Neuronal stem cell (in vitro differentiated cells): Measurements from ENCODE around the gene WNT11.

Experiments
- DNase-seq: peaks from one replicate; pipeline ENCODE4 v3.0.0-alpha.2; 2013; ENCODE audit warnings: low spot score
- H2AFZ ChIP-seq: one replicate; pipeline ENCODE4 v1.6.1; 2013; ENCODE audit warnings: mild to moderate bottlenecking, low read length, inconsistent platforms
- H2AK5ac ChIP-seq: 2 replicates; pipeline ENCODE4 v1.6.1; 2013; ENCODE audit warnings: low read depth, mild to moderate bottlenecking, inconsistent platforms, low read length, moderate library complexity, mixed read lengths
- H2BK120ac ChIP-seq: 2 replicates; pipeline ENCODE4 v1.6.1; 2013; ENCODE audit warnings: low read depth, mild to moderate bottlenecking, inconsistent platforms, low read length, moderate library complexity, mixed read lengths
- H2BK12ac ChIP-seq: one replicate; pipeline ENCODE4 v1.6.1; 2013; ENCODE audit warnings: low read length, inconsistent platforms
- H2BK15ac ChIP-seq: 2 replicates; pipeline ENCODE4 v1.6.1; 2013; ENCODE audit warnings: mild to moderate bottlenecking, low read length, inconsistent platforms, mixed read lengths
- H2BK5ac ChIP-seq: one replicate; pipeline ENCODE4 v1.6.1; 2013; ENCODE audit warnings: inconsistent platforms, mild to moderate bottlenecking, low read length, moderate library complexity
- H3K14ac ChIP-seq: one replicate; pipeline ENCODE4 v1.6.1; 2013; ENCODE audit warnings: low read length, inconsistent platforms
- H3K18ac ChIP-seq: 2 replicates; pipeline ENCODE4 v1.6.1; 2013; ENCODE audit warnings: low read length, inconsistent platforms
- H3K23ac ChIP-seq: 2 replicates; pipeline ENCODE4 v1.6.1; 2013; ENCODE audit warnings: low read depth, mild to moderate bottlenecking, mixed read lengths, low read length, inconsistent platforms; ENCODE audit not compliant: poor library complexity
- H3K27ac ChIP-seq: replicated peaks from 3 replicates; pipeline ENCODE4 v1.5.1; 2013; ENCODE audit warnings: low read length, inconsistent platforms
- H3K27me3 ChIP-seq, 3 experiments: 2 replicates each; pipeline ENCODE4 v1.6.1; 2013; ENCODE audit warnings: low read length in 3 of 3, mild to moderate bottlenecking in 2 of 3, inconsistent platforms in 1 of 3, low read depth in 1 of 3, mixed read lengths in 1 of 3, moderate library complexity in 1 of 3; ENCODE audit not compliant: control insufficient read depth in 3 of 3, insufficient read depth in 3 of 3
- H3K36me3 ChIP-seq, 2 donors: replicated peaks in 1 of 2; 2 replicates each; pipeline ENCODE4 v1.6.1; 2013; ENCODE audit warnings: low read length in 2 of 2; ENCODE audit not compliant: control insufficient read depth in 2 of 2, insufficient read depth in 2 of 2
- H3K4ac ChIP-seq: 2 replicates; pipeline ENCODE4 v1.6.1; 2013; ENCODE audit warnings: inconsistent platforms, mild to moderate bottlenecking, low read length, moderate library complexity
- H3K4me1 ChIP-seq, 2 donors: 1 replicate in 1 of 2; 2 replicates in 1 of 2; pipeline ENCODE4 v1.6.1; 2013; ENCODE audit warnings: low read length in 2 of 2, low read depth in 1 of 2; ENCODE audit not compliant: control insufficient read depth in 2 of 2, insufficient read depth in 1 of 2
- H3K4me2 ChIP-seq: one replicate; pipeline ENCODE4 v1.6.1; 2013; ENCODE audit warnings: mild to moderate bottlenecking, low read length, inconsistent platforms; ENCODE audit not compliant: insufficient read depth, poor library complexity, severe bottlenecking
- H3K4me3 ChIP-seq, 2 donors: 2 replicates each; pipeline ENCODE4 v1.5.1; 2013; ENCODE audit warnings: low read length in 2 of 2, mild to moderate bottlenecking in 2 of 2, inconsistent platforms in 1 of 2, moderate library complexity in 1 of 2
- H3K79me1 ChIP-seq: one replicate; pipeline ENCODE4 v1.6.1; 2013; ENCODE audit warnings: low read depth, mild to moderate bottlenecking, inconsistent platforms, low read length, moderate library complexity
- H3K9ac ChIP-seq: one replicate; pipeline ENCODE4 v1.6.1; 2013; ENCODE audit warnings: mild to moderate bottlenecking, low read depth, low read length, inconsistent platforms; ENCODE audit not compliant: poor library complexity
- H3K9me3 ChIP-seq, 2 donors: replicated peaks in 1 of 2; 2 replicates each; pipeline versions ENCODE3 to v1.6.1; 2013; ENCODE audit warnings: low read length in 2 of 2, mild to moderate bottlenecking in 2 of 2, inconsistent platforms in 1 of 2, low read depth in 1 of 2, mixed read lengths in 1 of 2, moderate library complexity in 1 of 2; ENCODE audit not compliant: control insufficient read depth in 2 of 2, insufficient read depth in 1 of 2
- H4K8ac ChIP-seq: one replicate; pipeline ENCODE4 v1.6.1; 2013; ENCODE audit warnings: low read depth, mild to moderate bottlenecking, inconsistent platforms, low read length, moderate library complexity
- H4K91ac ChIP-seq: one replicate; pipeline ENCODE4 v1.6.1; 2013; ENCODE audit warnings: low read length, low read depth, mild to moderate bottlenecking, inconsistent platforms; ENCODE audit not compliant: poor library complexity
- WGBS, 2 donors: extraction: QIAGEN DNeasy Blood & Tissue Kit; methylation state at CpG; one replicate each; pipeline ENCODE4 v1.1.7; 2013; ENCODE audit warnings: missing lambda C conversion rate in 2 of 2, mixed read lengths in 1 of 2; ENCODE audit not compliant: insufficient read length in 2 of 2, insufficient replicate concordance in 1 of 2; ENCODE audit errors: extremely low coverage in 2 of 2; 5-methylcytosine and 5-hydroxymethylcytosine counted together

Gene WNT11

DNA sequence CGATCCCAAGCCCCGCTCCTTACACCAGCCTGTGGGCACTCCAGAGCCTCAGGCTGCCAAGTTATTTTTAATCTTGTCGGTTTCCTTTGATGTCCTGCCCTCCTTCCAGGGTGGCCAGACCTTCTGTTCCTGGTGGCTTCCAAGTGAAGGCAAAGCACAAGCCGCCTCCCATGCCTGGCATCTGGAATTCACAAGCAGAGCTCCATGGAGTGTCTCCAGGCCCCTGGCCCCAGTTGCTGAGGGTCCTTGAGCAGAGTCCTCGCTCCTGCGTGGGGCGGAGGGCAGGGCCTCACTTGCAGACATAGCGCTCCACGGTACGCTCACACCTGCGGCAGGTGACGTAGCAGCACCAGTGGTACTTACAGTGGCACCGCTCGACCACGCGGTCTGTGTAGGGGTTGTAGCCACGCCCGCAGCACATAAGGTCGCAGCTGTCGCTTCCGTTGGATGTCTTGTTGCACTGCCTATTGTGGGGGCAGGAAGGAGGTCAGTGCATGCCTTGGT, 19.5 kb downstream of the WNT11 start:
- peaks cover 4 to 8% of the 10 kb centered on the region in 2 donors for H3K4me1 ChIP-seq
- no peak overlapping the region for H4K8ac ChIP-seq
- no peak overlapping the region for H2BK5ac ChIP-seq
- no peak overlapping the region for H2AK5ac ChIP-seq
- DNase-seq = no peak
- no peaks in the 10 kb centered on the region for H3K9me3 ChIP-seq
- no peak overlapping the region for H3K4me3 ChIP-seq
- no peak overlapping the region for H3K4me2 ChIP-seq
- H2AFZ ChIP-seq = no peak overlapping the region
- H3K79me1 ChIP-seq = no peaks in the 10 kb centered on the region
- no peak overlapping the region for H3K9ac ChIP-seq
- H3K18ac ChIP-seq = peak overlapping the region; percentile 74
- no CpG with 5 or more reads among the region's 21 CpGs for WGBS, 2 donors
- peak overlapping the region; percentile 97 for H3K23ac ChIP-seq
- no peak overlapping the region for H2BK15ac ChIP-seq
- peaks cover 0 to 44% (median 0%) of the 10 kb centered on the region in 3 experiments for H3K27me3 ChIP-seq
- H2BK12ac ChIP-seq = no peak overlapping the region
- no peak overlapping the region for H3K27ac ChIP-seq
- H2BK120ac ChIP-seq = no peak overlapping the region
- H4K91ac ChIP-seq = no peak overlapping the region
- H3K4ac ChIP-seq = no peak overlapping the region
- H3K36me3 ChIP-seq = no peaks in the 10 kb centered on the region
- no peak overlapping the region for H3K14ac ChIP-seq

DNA sequence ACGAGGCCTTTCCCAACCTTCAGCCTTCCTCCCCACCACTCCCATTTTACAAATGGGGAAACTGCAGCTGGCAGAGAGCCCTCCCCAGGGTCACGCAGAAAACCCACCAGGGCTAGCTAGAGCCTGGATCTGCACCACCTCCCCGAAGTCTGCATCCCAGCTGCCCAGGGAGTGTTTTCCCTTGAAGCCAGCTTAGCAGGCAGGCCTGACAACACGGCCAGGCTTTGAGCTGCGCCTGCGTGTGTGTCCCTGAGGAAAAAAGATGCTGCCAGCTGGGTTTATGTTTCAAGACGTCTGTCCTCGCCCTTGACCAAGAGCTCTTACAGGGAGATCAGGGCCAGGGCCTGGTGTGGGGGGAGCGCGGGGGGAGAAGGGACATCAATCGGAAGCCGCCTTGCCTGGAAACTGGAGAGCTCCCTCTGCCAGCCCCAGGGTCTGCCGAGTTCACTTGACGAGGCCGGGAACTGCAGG, 20.3 kb downstream of the WNT11 start:
- Histone ChIP-seq H3K14ac (peak overlapping the region; percentile 31), H3K79me1 (no peaks in the 10 kb centered on the region), H3K4ac (no peak overlapping the region), H3K23ac (no peak overlapping the region), H4K8ac (no peak overlapping the region), H3K36me3 (no peaks in the 10 kb centered on the region), H2BK15ac (no peak overlapping the region), H2AK5ac (no peak overlapping the region), H2BK120ac (no peak overlapping the region), H3K27me3 (peaks cover 0 to 48% (median 0%) of the 10 kb centered on the region in 3 experiments), H3K4me2 (no peak overlapping the region), H2AFZ (peak overlapping the region; percentile 83), H3K18ac (no peak overlapping the region), H3K27ac (no peak overlapping the region), H4K91ac (no peak overlapping the region), H2BK12ac (no peak overlapping the region), H3K9ac (no peak overlapping the region), H3K4me1 (peaks cover 5 to 8% of the 10 kb centered on the region in 2 donors), H2BK5ac (no peak overlapping the region), H3K9me3 (no peaks in the 10 kb centered on the region), H3K4me3 (peak overlapping the region in 1 of 2 donors; percentile 11)
- no CpG with 5 or more reads among the region's 15 CpGs for WGBS, 2 donors
- no peak for DNase-seq

DNA sequence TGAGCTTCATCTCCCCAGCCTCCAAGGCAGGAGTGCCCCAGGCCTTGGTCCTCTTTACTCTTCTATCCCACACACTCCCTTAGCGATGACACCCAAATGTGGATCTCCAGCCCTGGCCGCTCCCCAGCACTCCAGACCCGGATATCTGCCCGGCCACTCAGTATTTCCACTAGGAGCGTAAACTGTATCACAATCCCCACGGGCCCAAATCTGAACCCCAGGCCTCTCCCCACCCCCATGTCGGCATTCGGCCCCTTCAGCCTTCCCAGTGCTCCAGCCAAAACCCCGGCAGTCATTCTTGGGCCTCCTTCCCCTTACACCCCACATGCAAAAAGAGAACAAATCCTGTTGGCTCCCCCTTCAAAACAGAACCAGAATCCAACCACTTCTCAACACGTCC, 20.8 kb downstream of the WNT11 start:
- Histone ChIP-seq H3K14ac (peak overlapping the region; percentile 63), H4K8ac (no peak overlapping the region), H3K4me1 (peaks cover 6 to 8% of the 10 kb centered on the region in 2 donors), H3K18ac (no peak overlapping the region), H3K4me2 (no peak overlapping the region), H2BK120ac (no peak overlapping the region), H2AK5ac (no peak overlapping the region), H2BK15ac (peak overlapping the region; percentile 30), H3K4me3 (no peak overlapping the region), H3K27me3 (peaks cover 0 to 49% (median 0%) of the 10 kb centered on the region in 3 experiments), H3K23ac (peak overlapping the region; percentile 10), H3K9ac (no peak overlapping the region), H3K4ac (no peak overlapping the region), H4K91ac (no peak overlapping the region), H3K9me3 (no peaks in the 10 kb centered on the region), H3K36me3 (no peaks in the 10 kb centered on the region), H3K79me1 (no peaks in the 10 kb centered on the region), H2BK12ac (no peak overlapping the region), H2AFZ (peak overlapping the region; percentile 83), H2BK5ac (no peak overlapping the region), H3K27ac (no peak overlapping the region)
- no peak for DNase-seq
- WGBS, 2 donors = no CpG with 5 or more reads among the region's 10 CpGs

DNA sequence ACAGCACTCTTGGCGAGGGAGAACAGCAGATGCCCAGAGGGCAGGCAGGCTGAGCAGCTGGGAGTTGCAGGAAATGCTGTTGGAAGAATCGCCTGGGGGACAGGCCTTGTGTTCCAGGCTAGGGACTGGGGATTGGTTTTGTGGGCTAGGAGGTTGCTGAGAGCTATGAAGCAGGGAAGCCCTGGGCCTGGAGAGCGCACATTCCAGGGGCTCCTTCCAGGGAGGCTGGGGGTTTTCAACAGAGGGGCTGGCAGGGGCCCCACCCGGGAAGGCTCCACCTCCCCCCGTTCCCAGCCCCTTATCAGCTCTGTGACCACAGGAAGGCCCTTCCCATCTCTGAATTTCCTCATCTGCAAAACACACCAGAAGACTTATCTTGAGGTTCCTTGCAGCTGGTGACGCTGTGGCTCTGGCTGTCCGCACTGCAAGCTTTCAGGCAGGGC, 21.7 kb downstream of the WNT11 start:
- Histone ChIP-seq H3K14ac (no peak overlapping the region), H2AK5ac (peak overlapping the region; percentile 17), H4K8ac (no peak overlapping the region), H3K4me2 (no peak overlapping the region), H2BK120ac (no peak overlapping the region), H3K4me3 (no peak overlapping the region), H3K9me3 (no peaks in the 10 kb centered on the region), H3K4me1 (peaks cover 6 to 8% of the 10 kb centered on the region in 2 donors), H2BK12ac (no peak overlapping the region), H3K18ac (no peak overlapping the region), H2AFZ (no peak overlapping the region), H3K27me3 (peaks cover 0 to 55% (median 0%) of the 10 kb centered on the region in 3 experiments), H2BK15ac (no peak overlapping the region), H3K79me1 (no peaks in the 10 kb centered on the region), H3K27ac (no peak overlapping the region), H3K36me3 (no peaks in the 10 kb centered on the region), H2BK5ac (no peak overlapping the region), H3K4ac (no peak overlapping the region), H3K9ac (peak overlapping the region; percentile 61), H4K91ac (no peak overlapping the region), H3K23ac (peak overlapping the region; percentile 44)
- WGBS, 2 donors = no CpG with 5 or more reads among the region's 7 CpGs
- no peak for DNase-seq
